HG03457 (cell line): Measurements from ENCODE around the gene FAM161A.

Experiments used
- ATAC-seq: cut with Tn5 transposase; IDR thresholded peaks from one replicate; pipeline ENCODE4 v1.9.1; 2021; ENCODE audit warnings: moderate number of reproducible peaks; ENCODE audit not compliant: unreplicated experiment

FAM161A gene

GRCh38 chr2:61786876-61787275, 67.0 kb downstream of the FAM161A start:
- no peak for ATAC-seq

GRCh38 chr2:61785583-61785982, 68.3 kb downstream of the FAM161A start:
- ATAC-seq, result no peak

- ATAC-seq, result no peak
These were observed 69.2 kb downstream of the FAM161A start for GRCh38 chr2:61784643-61785042.

GRCh38 chr2:61775956-61776570, 77.8 kb downstream of the FAM161A start:
- no peak for ATAC-seq
